Prostate gland (tissue), 2 donors: ENCODE results near the gene PWWP2B. TPM values are rescaled to one million over a fixed set of nuclear protein-coding genes. Genes with fewer than 3 reads are reported as not detected.
"Not testable (repeated sequence)": the region's sequence is repeated elsewhere in the genome, so short reads cannot be mapped to it uniquely, and the experiment has no call there.

Source experiments
- DNase-seq: peaks from one replicate; pipeline ENCODE4 v3.0.0-alpha.2; 2019; ENCODE audit warnings: low spot score
- H3K27ac ChIP-seq, 2 donors: fragments of 200-600 bp; sonication (generic); 2 replicates each; pipeline ENCODE4 v1.5.1; 2017 to 2019
- H3K27me3 ChIP-seq: fragments of 200-600 bp; sonication (generic); replicated peaks from 2 replicates; pipeline ENCODE4 v1.5.1; 2019; ENCODE audit not compliant: insufficient read depth
- H3K36me3 ChIP-seq, 2 donors: fragments of 200-600 bp; sonication (generic); 1 replicate in 1 of 2; 2 replicates in 1 of 2; pipeline versions ENCODE4 v1.5.1 to v1.8.1; 2017 to 2019
- H3K4me1 ChIP-seq: fragments of 200-600 bp; sonication (generic); replicated peaks from 2 replicates; pipeline ENCODE4 v1.5.1; 2019
- H3K4me3 ChIP-seq, 2 donors: fragments of 200-600 bp; sonication (generic); 2 replicates each; pipeline ENCODE4 v1.5.1; 2017 to 2019
- H3K9me3 ChIP-seq: fragments of 200-600 bp; sonication (generic); 2 replicates; pipeline ENCODE4 v1.5.1; 2017
- POLR2A ChIP-seq: fragments of 450-650 bp; IDR thresholded peaks from one replicate; pipeline ENCODE4 v1.6.1; 2016; ENCODE audit warnings: antibody characterized with exemption, mild to moderate bottlenecking
- POLR2AphosphoS5 ChIP-seq: sonication (generic); formaldehyde crosslinking; IDR thresholded peaks from one replicate; pipeline ENCODE4 v1.6.1; 2017; ENCODE audit warnings: antibody characterized with exemption
- WGBS: methylation state at CpG from one replicate; pipeline ENCODE4 v1.1.5; 2018; 5-methylcytosine and 5-hydroxymethylcytosine counted together
- intact Hi-C: fragments of 100-400 bp; cut with DNase I; formaldehyde crosslinking; loops from one replicate; pipeline ENCODE4 v1.14.2; 2022
- total RNA-seq, 2 donors: library from RNA; depleted of rRNA; stranded (reverse); fragments of >200 nt; gene quantifications; one replicate each; pipeline ENCODE4 v1.1.0, GENCODE V29; 2016
- TF ChIP-seq, protein P1 (sequence below), 4 experiments: fragments of 200-600 bp in 2 of 4; fragments of 450-650 bp in 2 of 4; sonication (generic) in 2 of 4; IDR thresholded peaks; 1 replicate in 3 of 4; 2 replicates in 1 of 4; pipeline ENCODE4 v1.5.1; 2016 to 2019; ENCODE audit warnings: antibody characterized with exemption in 4 of 4, mild to moderate bottlenecking in 2 of 4, moderate library complexity in 2 of 4

The PWWP2B gene
- total RNA-seq, 2 donors from 2014 or later: 27.5 to 36.6 TPM

DNA sequence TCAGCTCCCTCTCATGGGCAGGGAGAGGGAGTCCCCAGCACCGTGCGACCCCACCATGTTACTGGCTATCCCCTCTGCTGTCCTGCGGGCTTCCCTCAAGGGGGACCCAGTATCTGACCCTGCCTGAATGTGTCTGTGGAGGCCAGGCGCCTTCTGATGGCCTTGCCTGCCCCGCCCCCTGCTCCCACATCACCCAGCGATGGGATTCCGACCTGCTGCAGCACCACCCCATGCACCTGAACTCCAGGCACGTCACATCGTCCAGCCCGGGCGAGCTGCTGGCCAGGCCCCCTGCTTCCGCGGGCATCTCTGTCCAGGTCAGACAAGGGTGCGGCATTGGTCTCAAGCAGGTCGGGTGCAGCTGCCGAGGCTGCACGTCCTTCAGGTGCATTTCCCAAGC lies 46.1 kb upstream of the PWWP2B start:
- H3K27ac ChIP-seq: no peak overlapping the region
- intact Hi-C loops: loop anchor here (2.0 kb wide), 1 partner anchor 128 kb away; no protein-coding TSS in a partner anchor
- H3K4me3 ChIP-seq: no peak overlapping the region
- H3K9me3 ChIP-seq: no peaks in the 10 kb centered on the region
- no peaks in the 10 kb centered on the region for H3K36me3 ChIP-seq
- 90% methylated on average over 17 of the region's 17 CpGs for WGBS
- DNase-seq: no peak
- no peaks in the 10 kb centered on the region for H3K4me1 ChIP-seq
- TF ChIP-seq POLR2A (no peak), POLR2AphosphoS5 (no peak)
- TF ChIP-seq, protein P1, sequence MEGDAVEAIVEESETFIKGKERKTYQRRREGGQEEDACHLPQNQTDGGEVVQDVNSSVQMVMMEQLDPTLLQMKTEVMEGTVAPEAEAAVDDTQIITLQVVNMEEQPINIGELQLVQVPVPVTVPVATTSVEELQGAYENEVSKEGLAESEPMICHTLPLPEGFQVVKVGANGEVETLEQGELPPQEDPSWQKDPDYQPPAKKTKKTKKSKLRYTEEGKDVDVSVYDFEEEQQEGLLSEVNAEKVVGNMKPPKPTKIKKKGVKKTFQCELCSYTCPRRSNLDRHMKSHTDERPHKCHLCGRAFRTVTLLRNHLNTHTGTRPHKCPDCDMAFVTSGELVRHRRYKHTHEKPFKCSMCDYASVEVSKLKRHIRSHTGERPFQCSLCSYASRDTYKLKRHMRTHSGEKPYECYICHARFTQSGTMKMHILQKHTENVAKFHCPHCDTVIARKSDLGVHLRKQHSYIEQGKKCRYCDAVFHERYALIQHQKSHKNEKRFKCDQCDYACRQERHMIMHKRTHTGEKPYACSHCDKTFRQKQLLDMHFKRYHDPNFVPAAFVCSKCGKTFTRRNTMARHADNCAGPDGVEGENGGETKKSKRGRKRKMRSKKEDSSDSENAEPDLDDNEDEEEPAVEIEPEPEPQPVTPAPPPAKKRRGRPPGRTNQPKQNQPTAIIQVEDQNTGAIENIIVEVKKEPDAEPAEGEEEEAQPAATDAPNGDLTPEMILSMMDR (IDR thresholded peaks at IDR 0.05): no peak
- H3K27me3 ChIP-seq: no peaks in the 10 kb centered on the region

- H3K27ac ChIP-seq: no peak overlapping the region
- no peaks in the 10 kb centered on the region for H3K36me3 ChIP-seq
- H3K9me3 ChIP-seq: no peaks in the 10 kb centered on the region
- WGBS: 87% methylated on average over 24 of the region's 25 CpGs
- intact Hi-C loops: loop anchor here (2.0 kb wide), 1 partner anchor 129 kb away; no protein-coding TSS in a partner anchor
- DNase-seq: no peak
- no peaks in the 10 kb centered on the region for H3K27me3 ChIP-seq
- no peak overlapping the region for H3K4me3 ChIP-seq
- TF ChIP-seq POLR2A (no peak), POLR2AphosphoS5 (no peak)
- TF ChIP-seq, protein P1 (IDR thresholded peaks at IDR 0.05): no peak
- no peaks in the 10 kb centered on the region for H3K4me1 ChIP-seq
Observed at GRCh38 chr10:132351611-132352010, 45.4 kb upstream of the PWWP2B start.

DNA sequence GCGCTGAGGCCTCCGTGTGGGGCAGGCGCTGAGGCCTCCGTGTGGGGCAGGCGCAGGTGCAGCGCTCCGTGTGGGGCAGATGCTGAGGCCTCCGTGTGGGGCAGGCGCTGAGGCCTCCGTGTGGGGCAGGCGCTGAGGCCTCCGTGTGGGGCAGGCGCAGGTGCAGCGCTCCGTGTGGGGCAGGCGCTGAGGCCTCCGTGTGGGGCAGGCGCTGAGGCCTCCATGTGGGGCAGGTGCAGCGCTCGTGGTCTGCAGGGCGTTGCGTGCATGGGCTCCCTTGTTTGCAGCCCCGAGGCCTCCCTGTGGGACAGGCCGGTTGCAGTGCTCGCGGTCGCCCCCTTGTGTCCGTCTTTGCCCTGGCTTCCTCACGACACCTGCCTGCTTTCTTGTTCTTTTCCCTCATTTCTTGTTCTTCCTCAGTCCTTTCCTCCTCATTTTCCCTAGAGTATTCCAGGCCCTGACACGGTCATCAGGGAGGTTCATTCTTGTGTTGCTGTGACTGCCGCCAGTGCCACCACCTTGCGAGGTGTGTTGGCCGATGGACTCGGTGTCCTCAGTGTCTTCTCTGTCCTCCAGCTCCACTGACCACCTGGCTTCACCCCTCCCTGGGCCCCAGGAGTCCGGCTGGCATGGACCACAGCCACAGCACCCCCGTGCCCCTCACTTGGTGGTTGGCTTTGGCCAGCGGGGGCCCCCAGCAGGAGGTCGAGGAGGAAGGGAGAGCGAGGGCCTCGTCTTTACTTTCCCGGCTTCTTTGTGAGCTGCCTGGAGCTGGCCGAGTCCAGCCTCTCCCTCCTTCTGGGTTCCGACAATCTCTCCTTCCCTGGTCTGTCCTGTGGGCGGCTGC lies 44.3 kb upstream of the PWWP2B start:
- H3K4me3 ChIP-seq, H3K9me3 ChIP-seq, H3K27me3 ChIP-seq, H3K4me1 ChIP-seq, intact Hi-C loops, H3K36me3 ChIP-seq, H3K27ac ChIP-seq: not testable (repeated sequence)
- DNase-seq: peak; percentile 48
- WGBS: 54% methylated on average over 28 of the region's 44 CpGs
- TF ChIP-seq, protein P1 (IDR thresholded peaks at IDR 0.05): peak; percentile 62 to 72 (median 68)

DNA sequence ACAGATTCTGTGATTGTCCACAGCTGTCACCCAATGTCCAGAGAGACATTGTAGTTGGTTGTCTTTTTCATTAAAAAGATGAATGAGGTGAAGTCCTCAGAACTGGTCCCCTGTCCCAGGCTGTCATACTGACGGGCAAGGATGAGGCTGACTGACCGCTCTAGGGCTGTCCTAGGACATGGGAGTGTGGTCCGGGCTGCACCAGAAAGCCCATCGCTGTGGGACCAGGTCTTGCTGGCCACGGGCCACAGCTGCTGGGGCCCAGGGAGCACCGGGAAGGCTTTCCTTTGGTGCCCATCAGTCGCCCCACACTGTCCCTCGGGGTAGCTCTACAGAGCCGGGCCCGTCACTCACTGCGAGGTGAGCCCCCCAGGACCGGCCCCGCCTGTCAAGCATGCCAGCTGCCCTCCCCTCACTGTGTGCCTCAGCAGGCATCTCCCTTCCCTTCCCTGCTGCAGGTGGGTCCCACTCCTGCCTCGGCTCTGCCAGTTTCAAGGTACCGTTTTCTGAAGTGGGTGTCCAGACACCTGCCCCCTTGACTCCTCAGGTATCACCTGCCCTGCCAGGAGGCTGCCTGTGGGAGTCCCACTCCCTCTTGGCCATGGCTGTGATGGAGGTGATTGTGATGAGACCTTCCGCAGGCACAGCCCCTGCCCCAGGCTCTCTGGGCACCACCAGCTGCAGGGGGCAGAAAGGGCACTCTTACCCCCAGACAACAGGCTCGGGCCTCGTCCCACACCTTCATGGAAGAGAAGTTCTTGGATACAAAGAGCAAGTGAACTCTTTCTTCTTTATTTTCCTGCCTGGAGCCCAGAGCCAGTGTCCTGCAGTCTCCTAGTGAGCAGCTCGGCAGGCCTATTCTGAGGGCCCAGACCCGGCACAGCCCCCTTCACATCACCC lies 43.3 kb upstream of the PWWP2B start:
- TF ChIP-seq, protein P1 (IDR thresholded peaks at IDR 0.05): no peak
- TF ChIP-seq POLR2A (no peak), POLR2AphosphoS5 (no peak)
- 80% methylated on average over 19 of the region's 20 CpGs for WGBS
- no peaks in the 10 kb centered on the region for H3K9me3 ChIP-seq
- intact Hi-C loops: no loop called here
- no peak for DNase-seq
- H3K27me3 ChIP-seq: no peaks in the 10 kb centered on the region
- H3K4me3 ChIP-seq: no peak overlapping the region
- no peaks in the 10 kb centered on the region for H3K36me3 ChIP-seq
- no peaks in the 10 kb centered on the region for H3K4me1 ChIP-seq
- H3K27ac ChIP-seq: no peak overlapping the region
